B cell (primary cell): Measurements from ENCODE around the gene ARNT2. TPM values are rescaled to one million over a fixed set of nuclear protein-coding genes. Genes with fewer than 3 reads are reported as not detected.

Experiments used
- ATAC-seq: fragments of 200-7000 bp; cut with Tn5 transposase; one replicate; pipeline ENCODE4 v1.10.0; 2021; ENCODE audit warnings: low read depth, mild to moderate bottlenecking, moderate number of reproducible peaks, moderate library complexity
- CTCF ChIA-PET: fragments of 350-600 bp; sonication (Branson Sonifier 250); formaldehyde crosslinking; loops from one replicate; lab custom pipeline; 2021; ENCODE audit warnings: antibody characterized with exemption, inconsistent platforms; lab: Charles Lee
- POLR2A ChIA-PET: fragments of 350-600 bp; sonication (Branson Sonifier 250); formaldehyde crosslinking; loops from one replicate; lab custom pipeline; 2021; ENCODE audit warnings: antibody characterized with exemption; lab: Charles Lee
- DNase-seq: peaks from one replicate; pipeline ENCODE4 v3.0.0; 2013
- H2AFZ ChIP-seq: 2 replicates; pipeline ENCODE4 v1.6.1; 2012; ENCODE audit warnings: mild to moderate bottlenecking, low read depth, low read length; ENCODE audit not compliant: insufficient read depth, poor library complexity, severe bottlenecking
- H3K27ac ChIP-seq, 2 donors: 1 replicate in 1 of 2; 2 replicates in 1 of 2; pipeline ENCODE4 v1.5.1; 2012 to 2013; ENCODE audit warnings: low read length in 2 of 2, mild to moderate bottlenecking in 2 of 2, moderate library complexity in 1 of 2
- H3K27me3 ChIP-seq, 4 experiments: fragments of 200-600 bp in 1 of 4; sonication (generic) in 1 of 4; replicated peaks in 1 of 4; 1 replicate in 2 of 4; 2 replicates in 2 of 4; pipeline versions ENCODE4 v1.6.1 to v1.7.0; 2013 to 2016; ENCODE audit warnings: low read length in 3 of 4, mild to moderate bottlenecking in 2 of 4, mixed read lengths in 1 of 4, moderate library complexity in 1 of 4; ENCODE audit not compliant: insufficient read depth in 4 of 4, control insufficient read depth in 3 of 4; ENCODE audit errors: control extremely low read depth in 1 of 4
- H3K36me3 ChIP-seq, 2 experiments: replicated peaks in 1 of 2; 1 replicate in 1 of 2; 2 replicates in 1 of 2; pipeline versions ENCODE4 v1.6.1 to v1.7.1; 2013; ENCODE audit warnings: low read length in 1 of 2; ENCODE audit not compliant: insufficient read depth in 2 of 2, control insufficient read depth in 1 of 2; ENCODE audit errors: control extremely low read depth in 1 of 2, extremely low read depth in 1 of 2
- H3K4me1 ChIP-seq, 2 donors: fragments of 200-600 bp in 1 of 2; sonication (generic) in 1 of 2; 1 replicate in 1 of 2; 2 replicates in 1 of 2; pipeline versions ENCODE4 v1.5.1 to v1.6.1; 2013 to 2017; ENCODE audit warnings: low read length in 2 of 2; ENCODE audit not compliant: control insufficient read depth in 2 of 2, insufficient read depth in 2 of 2
- H3K4me2 ChIP-seq: replicated peaks from 2 replicates; pipeline ENCODE3; 2012; ENCODE audit warnings: mild to moderate bottlenecking, low read depth, low read length; ENCODE audit not compliant: poor library complexity, severe bottlenecking
- H3K4me3 ChIP-seq, 5 experiments: fragments of 200-600 bp in 1 of 5; sonication (generic) in 1 of 5; 1 replicate in 3 of 5; 2 replicates in 2 of 5; pipeline versions ENCODE4 v1.5.1 to v1.7.0; 2011 to 2016; ENCODE audit warnings: low read length in 4 of 5, mild to moderate bottlenecking in 4 of 5, low read depth in 2 of 5, control low read depth in 1 of 5, moderate library complexity in 1 of 5; ENCODE audit not compliant: insufficient read depth in 1 of 5; ENCODE audit errors: control extremely low read depth in 1 of 5, extremely low read depth in 1 of 5
- H3K79me2 ChIP-seq: fragments of 200-600 bp; sonication (generic); one replicate; pipeline ENCODE4 v1.6.0; 2016; ENCODE audit warnings: low read length; ENCODE audit not compliant: control insufficient read depth, insufficient read depth
- H3K9ac ChIP-seq: fragments of 200-600 bp; sonication (generic); 2 replicates; pipeline ENCODE4 v1.6.1; 2017; ENCODE audit warnings: mild to moderate bottlenecking, low read length, moderate library complexity
- H3K9me3 ChIP-seq, 3 donors: one replicate each; pipeline versions ENCODE4 v1.6.1 to v1.7.1; 2013; ENCODE audit warnings: low read length in 2 of 3; ENCODE audit not compliant: control insufficient read depth in 2 of 3, insufficient read depth in 1 of 3; ENCODE audit errors: control extremely low read depth in 1 of 3
- H4K20me1 ChIP-seq: 2 replicates; pipeline ENCODE4 v1.6.0; 2012; ENCODE audit warnings: mild to moderate bottlenecking, low read length; ENCODE audit not compliant: insufficient read depth, control insufficient read depth, poor library complexity, severe bottlenecking
- H3K27ac Mint-ChIP-seq: one replicate; pipeline ENCODE4 v1.8.0; 2021; ENCODE audit warnings: mixed read lengths
- H3K27me3 Mint-ChIP-seq: one replicate; pipeline ENCODE4 v1.8.0; 2021; ENCODE audit warnings: mixed read lengths
- H3K4me1 Mint-ChIP-seq: one replicate; pipeline ENCODE4 v1.8.0; 2021; ENCODE audit warnings: mixed read lengths
- H3K4me3 Mint-ChIP-seq: one replicate; pipeline ENCODE4 v1.8.0; 2021; ENCODE audit warnings: mixed read lengths
- H3K9me3 Mint-ChIP-seq: one replicate; pipeline ENCODE4 v1.8.0; 2022; ENCODE audit warnings: mixed read lengths; ENCODE audit not compliant: insufficient read depth
- EZH2 ChIP-seq: IDR thresholded peaks from 2 replicates; pipeline ENCODE4 v1.6.1; 2012; ENCODE audit warnings: borderline replicate concordance, low read depth, mild to moderate bottlenecking, moderate library complexity, low read length; ENCODE audit not compliant: insufficient read depth, poor library complexity, severe bottlenecking
- WGBS: methylation state at CpG from one replicate; pipeline ENCODE4 v1.1.5; 2013; ENCODE audit warnings: missing lambda C conversion rate; ENCODE audit not compliant: insufficient coverage; 5-methylcytosine and 5-hydroxymethylcytosine counted together
- intact Hi-C: fragments of 100-400 bp; cut with micrococcal nuclease; formaldehyde crosslinking; loops from one replicate; pipeline ENCODE4 v1.10.0; 2022
- polyA plus RNA-seq: library from polyadenylated mRNA; depleted of rRNA; stranded (reverse); fragments of >200 nt; gene quantifications from 2 replicates; pipeline ENCODE4 v1.2.3, GENCODE V29; 2012
- total RNA-seq, 2 donors: library from RNA; stranded (reverse); fragments of 120-200 nt in 1 of 2; gene quantifications; 1 replicate in 1 of 2; 2 replicates in 1 of 2; pipeline versions ENCODE4 v1.2.3 to v1.2.4, GENCODE V29; 2013 to 2022
- TF ChIP-seq, protein P1 (sequence below): fragments of 200-600 bp; IDR thresholded peaks from one replicate; pipeline ENCODE4 v1.8.0; 2022; ENCODE audit warnings: antibody characterized with exemption, mild to moderate bottlenecking

The ARNT2 gene
- total and polyA plus RNA-seq, 2 donors (not counting 1 experiment from before 2014, with no cell fraction given), result not detected

DNA sequence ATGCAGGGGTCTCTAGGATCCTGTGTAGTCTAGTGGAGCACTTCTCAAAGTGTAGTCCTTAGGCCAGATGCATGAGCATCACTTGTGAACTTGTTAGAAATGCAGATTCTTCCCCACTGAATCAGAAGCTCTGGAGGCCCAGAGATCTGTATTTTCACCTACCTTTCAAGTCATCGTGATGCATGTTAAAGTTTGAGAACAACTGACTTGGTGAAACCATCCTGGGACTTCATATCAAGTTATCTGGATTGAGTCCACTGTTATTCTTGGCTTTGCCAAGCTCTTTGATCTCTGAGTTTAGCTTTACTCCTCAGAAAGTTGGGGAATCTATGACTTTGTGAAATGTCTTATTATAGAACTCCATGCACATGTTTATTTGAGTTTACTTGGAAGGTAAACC, 78.5 kb downstream of the ARNT2 start:
- Histone ChIP-seq H4K20me1 (no peaks in the 10 kb centered on the region), H3K9ac (no peak overlapping the region), H2AFZ (no peak overlapping the region), H3K4me1 (no peaks in the 10 kb centered on the region), H3K79me2 (no peaks in the 10 kb centered on the region), H3K4me2 (no peak overlapping the region), H3K9me3 (peaks cover 0 to 2% (median 0%) of the 10 kb centered on the region in 3 donors), H3K27me3 (peaks cover 0 to 3% (median 0%) of the 10 kb centered on the region in 4 experiments), H3K4me3 (no peak overlapping the region), H3K36me3 (no peaks in the 10 kb centered on the region), H3K27ac (no peak overlapping the region)
- no peak for ATAC-seq
- ChIA-PET POLR2A (no interaction called here), CTCF (no interaction called here)
- DNase-seq, result no peak
- intact Hi-C loops, result no loop called here
- no CpG with 5 or more reads among the region's 1 CpG for WGBS
- Mint-ChIP-seq H3K4me3 (no peak overlapping the region), H3K27me3 (peaks cover 3% of the 10 kb centered on the region), H3K9me3 (no peaks in the 10 kb centered on the region), H3K27ac (no peak overlapping the region), H3K4me1 (no peaks in the 10 kb centered on the region)
- no peak for TF ChIP-seq EZH2
- TF ChIP-seq, protein P1, sequence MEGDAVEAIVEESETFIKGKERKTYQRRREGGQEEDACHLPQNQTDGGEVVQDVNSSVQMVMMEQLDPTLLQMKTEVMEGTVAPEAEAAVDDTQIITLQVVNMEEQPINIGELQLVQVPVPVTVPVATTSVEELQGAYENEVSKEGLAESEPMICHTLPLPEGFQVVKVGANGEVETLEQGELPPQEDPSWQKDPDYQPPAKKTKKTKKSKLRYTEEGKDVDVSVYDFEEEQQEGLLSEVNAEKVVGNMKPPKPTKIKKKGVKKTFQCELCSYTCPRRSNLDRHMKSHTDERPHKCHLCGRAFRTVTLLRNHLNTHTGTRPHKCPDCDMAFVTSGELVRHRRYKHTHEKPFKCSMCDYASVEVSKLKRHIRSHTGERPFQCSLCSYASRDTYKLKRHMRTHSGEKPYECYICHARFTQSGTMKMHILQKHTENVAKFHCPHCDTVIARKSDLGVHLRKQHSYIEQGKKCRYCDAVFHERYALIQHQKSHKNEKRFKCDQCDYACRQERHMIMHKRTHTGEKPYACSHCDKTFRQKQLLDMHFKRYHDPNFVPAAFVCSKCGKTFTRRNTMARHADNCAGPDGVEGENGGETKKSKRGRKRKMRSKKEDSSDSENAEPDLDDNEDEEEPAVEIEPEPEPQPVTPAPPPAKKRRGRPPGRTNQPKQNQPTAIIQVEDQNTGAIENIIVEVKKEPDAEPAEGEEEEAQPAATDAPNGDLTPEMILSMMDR, result no peak

DNA sequence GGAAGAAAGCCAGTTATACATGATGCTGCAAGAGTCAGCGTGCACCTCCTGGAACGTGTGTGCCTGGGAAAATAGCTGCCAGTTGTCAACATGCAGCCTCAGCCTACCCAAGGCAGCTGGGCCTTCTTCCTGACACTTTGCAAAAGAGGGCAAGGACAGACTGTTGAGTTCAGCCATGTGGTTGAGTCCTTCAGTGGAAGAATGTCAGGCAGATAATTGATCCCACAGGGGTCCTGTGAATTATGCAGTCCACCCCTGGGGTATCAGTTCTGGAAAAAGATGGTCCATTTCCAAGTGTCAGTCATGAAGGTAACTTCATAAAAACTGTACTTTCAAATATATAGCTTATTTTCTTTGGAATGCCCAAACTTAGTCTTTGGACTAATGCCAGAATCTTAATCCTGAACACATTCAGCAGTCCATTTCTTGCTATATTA, 79.6 kb downstream of the ARNT2 start:
- Mint-ChIP-seq H3K27me3 (peaks cover 3% of the 10 kb centered on the region), H3K4me3 (no peak overlapping the region), H3K4me1 (no peaks in the 10 kb centered on the region), H3K9me3 (no peaks in the 10 kb centered on the region), H3K27ac (no peak overlapping the region)
- POLR2A ChIA-PET, result no interaction called here
- WGBS, result 88% methylated on average over 2 of the region's 2 CpGs
- Histone ChIP-seq H3K27me3 (peaks cover 0 to 3% (median 0%) of the 10 kb centered on the region in 4 experiments), H3K4me2 (no peak overlapping the region), H2AFZ (no peak overlapping the region), H3K79me2 (no peaks in the 10 kb centered on the region), H3K4me1 (no peaks in the 10 kb centered on the region), H3K36me3 (no peaks in the 10 kb centered on the region), H3K9me3 (no peaks in the 10 kb centered on the region), H3K27ac (no peak overlapping the region), H3K9ac (no peak overlapping the region), H4K20me1 (no peaks in the 10 kb centered on the region), H3K4me3 (no peak overlapping the region)
- no peak for DNase-seq
- CTCF ChIA-PET, result no interaction called here
- no peak for ATAC-seq
- intact Hi-C loops, result no loop called here
- TF ChIP-seq, protein P1, result no peak
- TF ChIP-seq EZH2, result no peak
